ENCODE measurements around the gene ACSL5.

- TF ChIP-seq CTCF (conservative IDR thresholded peaks at IDR 0.05; ENCODE audit: low read length) (no peak), EZH2phosphoT487 (IDR thresholded peaks at IDR 0.05; ENCODE audit: borderline replicate concordance, low read depth, low read length) (no peak)
Measured at GRCh38 chr10:112393341-112393740, 19.4 kb downstream of the ACSL5 start.

All from OCI-LY7 (cell line).